Left lung (tissue), 10 donors: ENCODE data around the gene SERP1. TPM values are rescaled to one million over a fixed set of nuclear protein-coding genes. Genes with fewer than 3 reads are reported as not detected.

Experiments used
- ATAC-seq: fragments of 200-7000 bp; cut with Tn5 transposase; one replicate; pipeline ENCODE4 v1.9.1; 2020; ENCODE audit warnings: moderate library complexity
- DNase-seq, 4 donors: peaks; one replicate each; pipeline ENCODE4 v3.0.0-alpha.2; 2013 to 2020
- H3K27ac ChIP-seq, 2 donors: fragments of 200-600 bp; sonication (generic) in 1 of 2; one replicate each; pipeline versions ENCODE4 v1.5.0 to v1.8.0; 2020 to 2021
- H3K27me3 ChIP-seq, 2 donors: fragments of 200-600 bp; sonication (generic) in 1 of 2; one replicate each; pipeline versions ENCODE4 v1.5.0 to v1.8.0; 2020 to 2021
- H3K36me3 ChIP-seq, 2 donors: fragments of 200-600 bp; sonication (generic) in 1 of 2; one replicate each; pipeline versions ENCODE4 v1.5.0 to v1.8.0; 2020 to 2021
- H3K4me1 ChIP-seq, 2 donors: fragments of 200-600 bp; one replicate each; pipeline ENCODE4 v1.8.0; 2021
- H3K4me3 ChIP-seq, 2 donors: fragments of 200-600 bp; sonication (generic) in 1 of 2; one replicate each; pipeline versions ENCODE4 v1.5.0 to v1.8.0; 2020 to 2021; ENCODE audit warnings: mild to moderate bottlenecking in 1 of 2
- H3K9me3 ChIP-seq, 2 donors: fragments of 200-600 bp; sonication (generic) in 1 of 2; one replicate each; pipeline versions ENCODE4 v1.5.0 to v1.8.0; 2020 to 2021
- intact Hi-C, 2 donors: fragments of 100-400 bp; cut with DNase I; formaldehyde crosslinking; loops; one replicate each; pipeline versions ENCODE4 v1.11.2 to v1.14.2; 2022
- polyA plus RNA-seq, 6 donors: library from polyadenylated mRNA; unstranded; fragments of 120-200 nt; gene quantifications; one replicate each; pipeline ENCODE4 v1.2.1, GENCODE V29; 2013; ENCODE audit not compliant: insufficient read length in 6 of 6
- total RNA-seq, 2 donors: library from RNA; stranded (reverse); fragmentation: NEBNext Ultra II Directional; extraction: Animal tissue kit (Norgen Biotek cat#: 25700); gene quantifications; one replicate each; pipeline ENCODE4 v1.2.1, GENCODE V29; 2021
- TF ChIP-seq, protein P1 (sequence below), 2 donors: fragments of 200-600 bp; sonication (generic) in 1 of 2; IDR thresholded peaks; one replicate each; pipeline versions ENCODE4 v1.5.0 to v1.8.0; 2021; ENCODE audit warnings: antibody characterized with exemption in 2 of 2
- donor health status: DM: no; HTN: yes; CAD: no.
- donor health status: DM: no; HTN: no; CAD: no.

The SERP1 gene
- total and polyA plus RNA-seq, 8 donors = 137 to 170 (median 150) TPM

DNA sequence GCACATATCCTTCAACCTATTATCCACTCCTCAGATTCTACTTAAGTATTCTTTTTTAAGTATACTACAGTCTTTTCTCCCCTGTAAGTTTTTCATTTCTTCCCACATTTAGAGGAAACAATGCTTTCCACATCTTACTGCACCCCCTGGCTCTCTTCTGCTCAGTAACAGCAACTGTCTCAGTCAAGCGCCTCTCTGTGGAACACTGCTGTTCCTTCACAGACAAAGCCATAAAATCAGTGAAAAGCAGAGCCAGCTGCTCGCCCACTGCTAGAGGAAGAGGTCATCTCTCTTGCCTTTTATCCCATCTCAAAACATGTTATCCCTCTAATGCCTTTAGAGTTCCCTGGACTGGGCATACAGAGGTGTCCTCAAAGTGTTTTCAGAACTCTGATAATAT, 24.8 kb downstream of the SERP1 start:
- intact Hi-C loops = loop anchor here in 1 of 2 donors (10.0 kb wide), 1 partner anchor 343 kb away; no protein-coding TSS in a partner anchor
- DNase-seq = no peak
- Histone ChIP-seq H3K4me3 (no peak overlapping the region), H3K4me1 (no peaks in the 10 kb centered on the region), H3K27ac (no peak overlapping the region), H3K27me3 (no peaks in the 10 kb centered on the region), H3K36me3 (no peaks in the 10 kb centered on the region), H3K9me3 (no peaks in the 10 kb centered on the region)
- ATAC-seq = no peak
- TF ChIP-seq, protein P1, sequence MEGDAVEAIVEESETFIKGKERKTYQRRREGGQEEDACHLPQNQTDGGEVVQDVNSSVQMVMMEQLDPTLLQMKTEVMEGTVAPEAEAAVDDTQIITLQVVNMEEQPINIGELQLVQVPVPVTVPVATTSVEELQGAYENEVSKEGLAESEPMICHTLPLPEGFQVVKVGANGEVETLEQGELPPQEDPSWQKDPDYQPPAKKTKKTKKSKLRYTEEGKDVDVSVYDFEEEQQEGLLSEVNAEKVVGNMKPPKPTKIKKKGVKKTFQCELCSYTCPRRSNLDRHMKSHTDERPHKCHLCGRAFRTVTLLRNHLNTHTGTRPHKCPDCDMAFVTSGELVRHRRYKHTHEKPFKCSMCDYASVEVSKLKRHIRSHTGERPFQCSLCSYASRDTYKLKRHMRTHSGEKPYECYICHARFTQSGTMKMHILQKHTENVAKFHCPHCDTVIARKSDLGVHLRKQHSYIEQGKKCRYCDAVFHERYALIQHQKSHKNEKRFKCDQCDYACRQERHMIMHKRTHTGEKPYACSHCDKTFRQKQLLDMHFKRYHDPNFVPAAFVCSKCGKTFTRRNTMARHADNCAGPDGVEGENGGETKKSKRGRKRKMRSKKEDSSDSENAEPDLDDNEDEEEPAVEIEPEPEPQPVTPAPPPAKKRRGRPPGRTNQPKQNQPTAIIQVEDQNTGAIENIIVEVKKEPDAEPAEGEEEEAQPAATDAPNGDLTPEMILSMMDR (IDR thresholded peaks at IDR 0.05) = no peak

GRCh38 chr3:150520408-150520807, 25.9 kb downstream of the SERP1 start:
- H3K27me3 ChIP-seq = no peaks in the 10 kb centered on the region
- TF ChIP-seq, protein P1 (IDR thresholded peaks at IDR 0.05) = no peak
- no peak for ATAC-seq
- H3K27ac ChIP-seq = no peak overlapping the region
- H3K36me3 ChIP-seq = no peaks in the 10 kb centered on the region
- intact Hi-C loops = loop anchor here in 1 of 2 donors (10.0 kb wide), 1 partner anchor 344 kb away; no protein-coding TSS in a partner anchor
- H3K4me3 ChIP-seq = no peak overlapping the region
- DNase-seq = no peak
- no peaks in the 10 kb centered on the region for H3K9me3 ChIP-seq
- H3K4me1 ChIP-seq = no peaks in the 10 kb centered on the region

GRCh38 chr3:150519026-150519425, 27.3 kb downstream of the SERP1 start:
- TF ChIP-seq, protein P1 (IDR thresholded peaks at IDR 0.05) = no peak
- Histone ChIP-seq H3K36me3 (no peaks in the 10 kb centered on the region), H3K27me3 (no peaks in the 10 kb centered on the region), H3K4me1 (no peaks in the 10 kb centered on the region), H3K9me3 (no peaks in the 10 kb centered on the region), H3K4me3 (no peak overlapping the region), H3K27ac (no peak overlapping the region)
- ATAC-seq (no peak), DNase-seq (no peak)
- intact Hi-C loops = no loop called here

GRCh38 chr3:150515210-150515609, 31.1 kb downstream of the SERP1 start:
- H3K4me1 ChIP-seq = no peaks in the 10 kb centered on the region
- ATAC-seq (no peak), DNase-seq (no peak)
- H3K27ac ChIP-seq = no peak overlapping the region
- H3K9me3 ChIP-seq = no peaks in the 10 kb centered on the region
- no peaks in the 10 kb centered on the region for H3K36me3 ChIP-seq
- no peaks in the 10 kb centered on the region for H3K27me3 ChIP-seq
- TF ChIP-seq, protein P1 (IDR thresholded peaks at IDR 0.05) = no peak
- intact Hi-C loops = no loop called here
- H3K4me3 ChIP-seq = no peak overlapping the region

GRCh38 chr3:150511122-150511821, 35.0 kb downstream of the SERP1 start:
- ATAC-seq = no peak
- no peaks in the 10 kb centered on the region for H3K9me3 ChIP-seq
- H3K27me3 ChIP-seq = no peaks in the 10 kb centered on the region
- intact Hi-C loops = no loop called here
- no peak for DNase-seq
- no peaks in the 10 kb centered on the region for H3K36me3 ChIP-seq
- H3K4me1 ChIP-seq = no peaks in the 10 kb centered on the region
- H3K4me3 ChIP-seq = no peak overlapping the region
- no peak overlapping the region for H3K27ac ChIP-seq
- TF ChIP-seq, protein P1 (IDR thresholded peaks at IDR 0.05) = no peak
